C4-2B (cell line): ENCODE results near the gene EEPD1.

Experiments used
- CTCF ChIP-seq: fragments of 450-650 bp; conservative IDR thresholded peaks from 2 replicates; pipeline ENCODE4 v1.5.1; 2017; ENCODE audit warnings: mild to moderate bottlenecking
- ZFX ChIP-seq: fragments of 450-650 bp; IDR thresholded peaks from 2 replicates; pipeline ENCODE4 v1.6.1; 2017

- TF ChIP-seq CTCF (no peak), ZFX (no peak)
Measured at GRCh38 chr7:36277249-36277542, 124.1 kb downstream of the EEPD1 start.
